ENCODE results near the gene TYRO3.

- TF ChIP-seq CTCF (IDR thresholded peaks at IDR 0.05; ENCODE audit: poor library complexity) (no peak), EZH2 (IDR thresholded peaks at IDR 0.05; ENCODE audit: borderline replicate concordance) (no peak)
Observed at GRCh38 chr15:41561777-41562145, 2.7 kb downstream of the TYRO3 start.

All from hepatocyte (in vitro differentiated cells).